Neural cell (in vitro differentiated cells): ENCODE results near the gene KANSL3. TPM values are rescaled to one million over a fixed set of nuclear protein-coding genes. Genes with fewer than 3 reads are reported as not detected.

Source experiments
- H2AFZ ChIP-seq: fragments of 200-600, 300-800 bp; sonication (generic), shearing (Covaris generic); 2 replicates; pipeline ENCODE4 v1.6.0; 2014; ENCODE audit warnings: low read depth, mild to moderate bottlenecking, antibody characterized with exemption, low read length, moderate library complexity
- H3F3A ChIP-seq: fragments of 200-600 bp; shearing (Covaris generic); 2 replicates; pipeline ENCODE4 v1.6.1; 2016; ENCODE audit warnings: mild to moderate bottlenecking, moderate library complexity, mixed read lengths, antibody characterized with exemption, low read length; ENCODE audit not compliant: insufficient read depth, poor library complexity, severe bottlenecking
- H3K27ac ChIP-seq: fragments of 200-600, 300-800 bp; sonication (generic), shearing (Covaris generic); 2 replicates; pipeline ENCODE4 v1.5.1; 2014; ENCODE audit warnings: mild to moderate bottlenecking, low read length, moderate library complexity
- H3K27me3 ChIP-seq: fragments of 300-800, 200-600 bp; sonication (generic), shearing (Covaris generic); 2 replicates; pipeline ENCODE4 v1.6.0; 2014; ENCODE audit warnings: mild to moderate bottlenecking, low read depth, low read length, moderate library complexity; ENCODE audit not compliant: insufficient read depth
- H3K36me3 ChIP-seq: fragments of 300-800, 200-600 bp; sonication (generic), shearing (Covaris generic); 2 replicates; pipeline ENCODE4 v1.5.1; 2014; ENCODE audit warnings: mild to moderate bottlenecking, antibody characterized with exemption, low read length, moderate library complexity; ENCODE audit not compliant: insufficient read depth
- H3K4me2 ChIP-seq: fragments of 300-800, 200-600 bp; sonication (generic), shearing (Covaris generic); 2 replicates; pipeline ENCODE4 v1.6.0; 2014; ENCODE audit warnings: mild to moderate bottlenecking, low read length
- H3K4me3 ChIP-seq: fragments of 300-800, 200-600 bp; sonication (generic), shearing (Covaris generic); 2 replicates; pipeline ENCODE4 v1.5.1; 2014; ENCODE audit warnings: mild to moderate bottlenecking, low read length, moderate library complexity
- H3K79me2 ChIP-seq: fragments of 200-600 bp; shearing (Covaris generic); replicated peaks from 2 replicates; pipeline ENCODE4 v1.6.0; 2014; ENCODE audit warnings: mild to moderate bottlenecking, low read length, moderate library complexity; ENCODE audit not compliant: insufficient read depth
- H3K9ac ChIP-seq: fragments of 300-800, 200-600 bp; sonication (generic), shearing (Covaris generic); 2 replicates; pipeline ENCODE4 v1.6.1; 2016; ENCODE audit warnings: mild to moderate bottlenecking, low read length, mixed read lengths
- H3K9me2 ChIP-seq: fragments of 200-600 bp; shearing (Covaris generic); 2 replicates; pipeline ENCODE4 v1.6.1; 2016; ENCODE audit warnings: mild to moderate bottlenecking, low read length, mixed read lengths; ENCODE audit not compliant: insufficient read depth
- H3K9me3 ChIP-seq: fragments of 200-600, 300-800 bp; sonication (generic), shearing (Covaris generic); 2 replicates; pipeline ENCODE4 v1.6.1; 2016; ENCODE audit warnings: mild to moderate bottlenecking, mixed run types, low read length, moderate library complexity, mixed read lengths
- H4K20me1 ChIP-seq: fragments of 200-600 bp; shearing (Covaris generic); 2 replicates; pipeline ENCODE4 v1.6.1; 2016; ENCODE audit warnings: mild to moderate bottlenecking, mixed run types; ENCODE audit not compliant: insufficient read depth
- CTCF ChIP-seq: fragments of 450-650 bp; IDR thresholded peaks from 2 replicates; pipeline ENCODE4 v1.5.1; 2014; ENCODE audit warnings: antibody characterized with exemption, mild to moderate bottlenecking, moderate library complexity; ENCODE audit not compliant: poor library complexity, severe bottlenecking
- EP300 ChIP-seq: fragments of 450-650 bp; conservative IDR thresholded peaks from 2 replicates; pipeline ENCODE4 v1.6.1; 2014; ENCODE audit warnings: antibody characterized with exemption, mild to moderate bottlenecking, moderate library complexity; ENCODE audit not compliant: poor library complexity, severe bottlenecking
- EZH2 ChIP-seq: fragments of 200-600, 300-800 bp; shearing (Covaris generic), sonication (generic); IDR thresholded peaks from 2 replicates; pipeline ENCODE4 v1.6.1; 2014; ENCODE audit warnings: antibody characterized with exemption, low read length, borderline replicate concordance, mild to moderate bottlenecking; ENCODE audit not compliant: insufficient read depth, poor library complexity, severe bottlenecking
- MXI1 ChIP-seq: fragments of 450-650 bp; conservative IDR thresholded peaks from 2 replicates; pipeline ENCODE4 v1.6.1; 2014; ENCODE audit warnings: antibody characterized with exemption, mild to moderate bottlenecking; ENCODE audit not compliant: poor library complexity, severe bottlenecking
- POLR2AphosphoS5 ChIP-seq: IDR thresholded peaks from 2 replicates; pipeline ENCODE4 v1.6.1; 2012
- RAD21 ChIP-seq: fragments of 450-650 bp; conservative IDR thresholded peaks from 2 replicates; pipeline ENCODE4 v1.6.1; 2014; ENCODE audit warnings: antibody characterized with exemption, mild to moderate bottlenecking, moderate library complexity
- REST ChIP-seq: IDR thresholded peaks from 2 replicates; pipeline ENCODE4 v1.6.1; 2012; ENCODE audit warnings: borderline replicate concordance
- SMC3 ChIP-seq: fragments of 450-650 bp; conservative IDR thresholded peaks from 2 replicates; pipeline ENCODE4 v1.6.1; 2014; ENCODE audit warnings: antibody characterized with exemption, mild to moderate bottlenecking, moderate library complexity; ENCODE audit not compliant: poor library complexity
- TAF1 ChIP-seq: IDR thresholded peaks from 2 replicates; pipeline ENCODE4 v1.6.1; 2012; ENCODE audit warnings: low read depth
- polyA plus RNA-seq: library from polyadenylated mRNA; depleted of rRNA; stranded (reverse); fragments of >200 nt; gene quantifications from 2 replicates; pipeline ENCODE4 v1.2.3, GENCODE V29; 2014

The KANSL3 gene
- polyA plus RNA-seq, 1 donor from 2014 or later, result 37.7 TPM

- no peaks in the 10 kb centered on the region for H3K9me2 ChIP-seq
- no peaks in the 10 kb centered on the region for H3K9me3 ChIP-seq
- no peak overlapping the region for H3K9ac ChIP-seq
- no peak overlapping the region for H3K4me3 ChIP-seq
- no peaks in the 10 kb centered on the region for H4K20me1 ChIP-seq
- no peak overlapping the region for H2AFZ ChIP-seq
- no peak overlapping the region for H3K4me2 ChIP-seq
- no peaks in the 10 kb centered on the region for H3K36me3 ChIP-seq
- no peaks in the 10 kb centered on the region for H3K79me2 ChIP-seq
- H3K27me3 ChIP-seq, result no peaks in the 10 kb centered on the region
- TF ChIP-seq TAF1 (no peak), SMC3 (no peak)
- H3K27ac ChIP-seq, result no peak overlapping the region
- no peaks in the 10 kb centered on the region for H3F3A ChIP-seq
These were observed 10.3 kb upstream of the KANSL3 start for GRCh38 chr2:96648306-96648930.

- Histone ChIP-seq H3K4me3 (no peak overlapping the region), H3K9ac (no peak overlapping the region), H4K20me1 (no peaks in the 10 kb centered on the region)
These were observed 9.6 kb upstream of the KANSL3 start for GRCh38 chr2:96647681-96648080.

GRCh38 chr2:96642564-96643360, 4.7 kb upstream of the KANSL3 start, which contains the start of gene FER1L5:
TSS of gene FER1L5 (plus strand) at chr2:96642764. CDS start at chr2:96642837, 73 bp downstream.
- peak; percentile 28 for TF ChIP-seq MXI1
- peak; percentile 15 for TF ChIP-seq SMC3
- TF ChIP-seq TAF1, result no peak
- no peak for TF ChIP-seq RAD21
- TF ChIP-seq EP300, result no peak
- peak; percentile 60 for TF ChIP-seq REST
- no peak for TF ChIP-seq EZH2
- TF ChIP-seq CTCF, result peak; percentile 15
- peak; percentile 69 for TF ChIP-seq POLR2AphosphoS5
- H3K79me2 ChIP-seq, result peaks cover under 1% of the 10 kb centered on the region
- H4K20me1 ChIP-seq, result no peaks in the 10 kb centered on the region
- H3K4me3 ChIP-seq, result peak within 1 kb of the TSS; percentile 66
- peak within 1 kb of the TSS; percentile 57 for H3K9ac ChIP-seq
- peak within 1 kb of the TSS; percentile 62 for H2AFZ ChIP-seq
- H3K27ac ChIP-seq, result peak within 1 kb of the TSS; percentile 51
- H3K9me3 ChIP-seq, result no peaks in the 10 kb centered on the region
- no peaks in the 10 kb centered on the region for H3K9me2 ChIP-seq
- peak within 1 kb of the TSS; percentile 40 for H3K4me2 ChIP-seq
- H3F3A ChIP-seq, result no peaks in the 10 kb centered on the region
- no peaks in the 10 kb centered on the region for H3K36me3 ChIP-seq
- H3K27me3 ChIP-seq, result no peaks in the 10 kb centered on the region

More at GRCh38 chr2:96647681-96648080, 9.6 kb upstream of the KANSL3 start:
- H3K9me2 ChIP-seq, result no peaks in the 10 kb centered on the region
- no peaks in the 10 kb centered on the region for H3K36me3 ChIP-seq
- TF ChIP-seq EP300, result no peak
- H3K27me3 ChIP-seq, result no peaks in the 10 kb centered on the region
- H3K4me2 ChIP-seq, result no peak overlapping the region
- H3K79me2 ChIP-seq, result no peaks in the 10 kb centered on the region
- H3K9me3 ChIP-seq, result no peaks in the 10 kb centered on the region
- no peak overlapping the region for H3K27ac ChIP-seq
- no peaks in the 10 kb centered on the region for H3F3A ChIP-seq
- H2AFZ ChIP-seq, result no peak overlapping the region
